Lower lobe of right lung (tissue), 2 donors: ENCODE measurements around the gene COL11A2. TPM values are rescaled to one million over a fixed set of nuclear protein-coding genes. Genes with fewer than 3 reads are reported as not detected.
"Not testable (repeated sequence)": the region's sequence is repeated elsewhere in the genome, so short reads cannot be mapped to it uniquely, and the experiment has no call there.

Experiments used
- ATAC-seq, 2 donors: fragments of 200-7000 bp; cut with Tn5 transposase; one replicate each; pipeline ENCODE4 v1.9.1; 2020 to 2022; ENCODE audit warnings: mild to moderate bottlenecking in 2 of 2, moderate library complexity in 2 of 2
- DNase-seq: peaks from one replicate; pipeline ENCODE4 v3.0.0-alpha.2; 2020
- H3K27ac ChIP-seq: fragments of 200-600 bp; one replicate; pipeline ENCODE4 v1.8.0; 2022
- H3K27me3 ChIP-seq: fragments of 200-600 bp; one replicate; pipeline ENCODE4 v1.8.0; 2022; ENCODE audit warnings: low read depth
- H3K36me3 ChIP-seq: fragments of 200-600 bp; one replicate; pipeline ENCODE4 v1.8.0; 2022; ENCODE audit warnings: mild to moderate bottlenecking
- H3K4me1 ChIP-seq: fragments of 200-600 bp; one replicate; pipeline ENCODE4 v1.8.0; 2022
- H3K4me3 ChIP-seq: fragments of 200-600 bp; one replicate; pipeline ENCODE4 v1.8.0; 2022; ENCODE audit warnings: mild to moderate bottlenecking
- H3K9me3 ChIP-seq: fragments of 200-600 bp; one replicate; pipeline ENCODE4 v1.8.0; 2022
- intact Hi-C: fragments of 100-400 bp; cut with DNase I; formaldehyde crosslinking; loops from one replicate; pipeline ENCODE4 v1.11.0; 2022
- total RNA-seq: library from RNA; stranded (reverse); fragmentation: NEBNext Ultra II Directional; extraction: Animal tissue kit (Norgen Biotek cat#: 25700); gene quantifications from one replicate; pipeline ENCODE4 v1.2.1, GENCODE V29; 2021
- TF ChIP-seq, protein P1 (sequence below): fragments of 200-600 bp; IDR thresholded peaks from one replicate; pipeline ENCODE4 v1.8.0; 2022; ENCODE audit warnings: antibody characterized with exemption, mild to moderate bottlenecking
- donor health status: DM: no; HTN: yes; CAD: no; lungs with severe emphysema.

Gene COL11A2
- total RNA-seq, 1 donor from 2014 or later = 0.77 TPM

DNA sequence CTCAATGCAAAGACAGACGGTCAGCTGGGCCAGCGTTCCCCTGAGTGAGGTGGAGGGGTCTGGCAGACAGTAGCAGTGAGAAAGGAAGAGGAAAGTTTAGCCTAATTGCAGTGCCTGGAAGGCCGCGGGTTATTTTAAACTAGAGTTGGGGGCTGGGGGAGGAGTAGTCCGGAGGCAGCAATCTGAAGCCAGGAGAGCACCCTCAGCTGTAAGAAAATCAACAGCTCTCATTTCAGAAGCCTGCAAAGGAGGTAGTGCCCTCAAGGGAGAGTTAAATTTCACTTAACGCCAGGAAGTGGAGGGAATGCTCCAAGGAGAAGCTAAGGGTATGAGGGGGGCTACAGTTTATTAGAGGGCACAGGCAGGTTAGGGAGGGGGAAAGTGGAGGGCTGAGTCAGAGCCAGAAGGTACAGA, 43.0 kb upstream of the COL11A2 start:
- Histone ChIP-seq H3K4me1 (no peaks in the 10 kb centered on the region), H3K27me3 (peaks cover 18% of the 10 kb centered on the region), H3K36me3 (no peaks in the 10 kb centered on the region), H3K27ac (no peak overlapping the region), H3K4me3 (no peak overlapping the region), H3K9me3 (no peaks in the 10 kb centered on the region)
- no peak for ATAC-seq
- TF ChIP-seq, protein P1, sequence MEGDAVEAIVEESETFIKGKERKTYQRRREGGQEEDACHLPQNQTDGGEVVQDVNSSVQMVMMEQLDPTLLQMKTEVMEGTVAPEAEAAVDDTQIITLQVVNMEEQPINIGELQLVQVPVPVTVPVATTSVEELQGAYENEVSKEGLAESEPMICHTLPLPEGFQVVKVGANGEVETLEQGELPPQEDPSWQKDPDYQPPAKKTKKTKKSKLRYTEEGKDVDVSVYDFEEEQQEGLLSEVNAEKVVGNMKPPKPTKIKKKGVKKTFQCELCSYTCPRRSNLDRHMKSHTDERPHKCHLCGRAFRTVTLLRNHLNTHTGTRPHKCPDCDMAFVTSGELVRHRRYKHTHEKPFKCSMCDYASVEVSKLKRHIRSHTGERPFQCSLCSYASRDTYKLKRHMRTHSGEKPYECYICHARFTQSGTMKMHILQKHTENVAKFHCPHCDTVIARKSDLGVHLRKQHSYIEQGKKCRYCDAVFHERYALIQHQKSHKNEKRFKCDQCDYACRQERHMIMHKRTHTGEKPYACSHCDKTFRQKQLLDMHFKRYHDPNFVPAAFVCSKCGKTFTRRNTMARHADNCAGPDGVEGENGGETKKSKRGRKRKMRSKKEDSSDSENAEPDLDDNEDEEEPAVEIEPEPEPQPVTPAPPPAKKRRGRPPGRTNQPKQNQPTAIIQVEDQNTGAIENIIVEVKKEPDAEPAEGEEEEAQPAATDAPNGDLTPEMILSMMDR = no peak
- no peak for DNase-seq
- intact Hi-C loops = no loop called here

DNA sequence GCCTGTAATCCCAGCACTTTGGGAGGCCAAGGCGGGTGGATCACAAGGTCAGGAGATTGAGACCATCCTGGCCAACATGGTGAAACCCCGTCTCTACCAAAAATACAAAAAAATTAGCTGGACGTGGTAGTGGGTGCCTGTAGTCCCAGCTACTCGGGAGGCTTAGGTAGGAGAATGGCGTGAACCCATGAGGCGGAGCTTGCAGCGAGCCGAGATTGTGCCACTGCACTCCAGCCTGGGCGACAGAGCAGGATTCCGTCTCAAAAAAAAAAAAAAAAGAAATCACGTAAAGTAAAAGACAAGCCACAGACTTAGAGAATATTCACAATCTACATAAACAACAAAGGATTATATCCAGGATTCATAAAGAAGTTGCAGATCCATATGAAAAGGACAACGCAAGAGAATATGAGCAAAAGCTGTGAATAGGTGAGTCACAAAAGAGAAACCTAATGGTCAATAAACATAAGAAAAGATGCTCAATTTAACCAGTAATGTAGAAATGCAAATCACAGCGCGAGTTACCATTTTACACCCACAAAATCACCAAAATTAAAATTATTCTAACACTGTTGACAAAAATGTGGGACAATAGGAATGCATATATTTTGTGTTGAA, 34.3 kb upstream of the COL11A2 start:
- ATAC-seq, H3K36me3 ChIP-seq, H3K27ac ChIP-seq, DNase-seq, intact Hi-C loops, H3K4me1 ChIP-seq, H3K9me3 ChIP-seq, H3K4me3 ChIP-seq: not testable (repeated sequence)
- peaks cover 17% of the 10 kb centered on the region for H3K27me3 ChIP-seq

DNA sequence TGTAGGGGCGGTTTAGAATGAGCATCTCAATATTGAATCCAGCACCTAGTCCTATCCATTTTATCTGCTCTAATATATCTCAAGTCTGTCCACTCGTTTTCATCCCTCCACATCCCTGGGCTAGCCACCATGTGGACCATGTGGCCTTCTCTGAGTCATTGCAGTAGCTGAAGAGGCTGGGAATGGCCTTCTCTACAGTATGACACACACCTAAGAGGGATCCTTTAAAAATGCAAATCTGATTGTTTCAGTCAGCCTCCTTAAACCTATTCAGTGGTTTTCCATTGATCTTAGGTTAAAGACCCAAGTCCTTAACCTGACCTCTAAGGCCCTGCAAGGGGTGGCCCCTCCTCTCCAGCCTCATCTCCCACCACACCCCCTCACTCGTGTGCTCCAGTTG, 25.4 kb upstream of the COL11A2 start:
- H3K27me3 ChIP-seq = peaks cover 17% of the 10 kb centered on the region
- H3K9me3 ChIP-seq = no peaks in the 10 kb centered on the region
- TF ChIP-seq, protein P1 = no peak
- peaks cover 14% of the 10 kb centered on the region for H3K4me1 ChIP-seq
- no peaks in the 10 kb centered on the region for H3K36me3 ChIP-seq
- no peak overlapping the region for H3K27ac ChIP-seq
- DNase-seq (no peak), ATAC-seq (no peak)
- H3K4me3 ChIP-seq = no peak overlapping the region
- intact Hi-C loops = no loop called here

DNA sequence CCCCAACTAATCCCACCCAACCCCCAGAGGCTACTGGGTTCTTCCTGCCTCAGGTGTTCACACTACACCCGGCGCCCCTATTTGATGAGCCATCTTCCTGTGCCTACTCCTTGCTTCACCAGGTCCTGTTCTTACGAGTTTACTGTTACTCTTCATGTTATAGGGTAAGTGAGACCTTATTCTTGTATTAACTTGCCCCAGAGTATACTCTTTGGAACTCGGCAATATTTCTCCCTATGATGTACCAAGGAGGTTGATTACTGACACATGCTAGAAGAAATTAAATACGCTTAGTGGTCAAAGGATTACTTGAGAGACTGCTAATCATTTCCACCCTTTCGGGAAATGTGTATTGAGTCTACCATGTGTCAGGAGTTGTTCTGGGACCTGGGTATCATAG, 25.0 kb upstream of the COL11A2 start:
- DNase-seq = no peak
- H3K27ac ChIP-seq = no peak overlapping the region
- no peak for ATAC-seq
- H3K9me3 ChIP-seq = no peaks in the 10 kb centered on the region
- no peak overlapping the region for H3K4me3 ChIP-seq
- peaks cover 15% of the 10 kb centered on the region for H3K4me1 ChIP-seq
- intact Hi-C loops = no loop called here
- H3K27me3 ChIP-seq = peaks cover 17% of the 10 kb centered on the region
- no peaks in the 10 kb centered on the region for H3K36me3 ChIP-seq
- TF ChIP-seq, protein P1 = no peak

DNA sequence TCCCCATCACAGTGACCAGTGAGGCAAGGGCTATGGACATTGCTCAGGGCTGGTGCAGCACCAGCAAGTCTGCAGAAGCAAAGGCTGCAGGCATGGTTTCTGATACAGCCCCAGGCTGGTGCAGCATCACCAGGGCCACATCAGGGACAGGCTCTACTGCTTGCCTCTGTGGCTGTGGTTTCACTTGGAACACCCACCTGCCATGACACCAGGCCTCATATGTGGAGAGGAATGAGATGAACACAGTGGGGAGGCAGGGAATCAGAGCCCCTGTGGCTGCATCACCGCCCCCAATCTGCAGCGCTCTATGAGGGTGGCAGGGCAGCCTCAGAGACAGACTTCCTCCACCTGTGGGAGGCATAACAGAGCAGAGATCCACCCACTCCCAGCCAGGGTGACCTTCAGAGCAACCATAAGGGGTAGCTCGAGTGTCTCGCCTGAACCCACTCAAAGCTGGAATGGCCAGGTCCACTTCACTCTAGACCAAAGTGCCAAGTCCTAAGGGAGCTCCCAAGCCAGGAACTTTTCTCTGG, 23.9 kb upstream of the COL11A2 start:
- Histone ChIP-seq H3K36me3 (no peaks in the 10 kb centered on the region), H3K9me3 (no peaks in the 10 kb centered on the region), H3K27me3 (peaks cover 8% of the 10 kb centered on the region), H3K4me1 (peaks cover 15% of the 10 kb centered on the region), H3K4me3 (no peak overlapping the region), H3K27ac (no peak overlapping the region)
- ATAC-seq (no peak), DNase-seq (no peak)
- TF ChIP-seq, protein P1 = no peak
- intact Hi-C loops = no loop called here

DNA sequence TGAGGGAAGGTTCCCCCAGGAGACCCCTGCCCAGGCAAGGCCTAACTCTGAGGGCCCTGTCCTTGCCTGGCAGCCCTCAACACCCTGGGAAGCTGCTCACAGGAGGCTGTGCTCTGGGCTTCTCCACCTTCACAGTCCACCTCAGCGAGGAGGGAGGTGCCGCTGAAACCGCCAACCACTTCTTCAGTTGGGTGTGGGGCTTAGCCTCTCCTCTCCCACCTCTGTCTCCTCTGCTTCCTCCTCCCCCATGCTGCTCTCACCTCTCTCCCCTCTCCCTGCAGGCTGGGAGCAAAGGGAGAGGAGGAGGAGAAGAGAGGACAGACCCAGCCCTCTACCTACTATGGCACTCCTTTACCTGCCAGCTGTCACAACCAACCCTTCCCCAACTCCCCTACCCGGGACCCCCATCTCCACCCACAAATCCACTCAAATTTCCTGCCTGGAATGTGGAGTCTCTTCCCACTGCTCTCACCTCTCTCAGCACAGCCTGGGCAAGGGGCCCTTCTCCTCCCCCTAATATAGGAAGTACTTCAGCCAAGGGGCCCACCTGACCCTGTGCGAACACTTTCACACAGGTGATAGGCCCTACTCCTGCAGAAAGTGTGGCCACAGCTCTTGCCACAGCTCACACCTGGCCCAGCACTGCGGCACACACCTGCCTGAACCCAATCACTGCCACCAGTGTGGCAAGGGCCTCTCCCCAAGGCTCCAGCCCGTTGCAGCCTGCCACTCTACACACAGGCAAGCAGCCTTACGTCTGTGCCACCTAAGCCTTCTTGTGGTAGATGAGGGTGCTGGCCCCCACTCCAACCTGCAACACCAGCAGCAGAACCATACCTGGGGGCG, 23.2 kb upstream of the COL11A2 start:
- Histone ChIP-seq H3K4me3 (no peak overlapping the region), H3K9me3 (no peaks in the 10 kb centered on the region), H3K27me3 (peaks cover 6% of the 10 kb centered on the region), H3K27ac (no peak overlapping the region), H3K4me1 (peaks cover 15% of the 10 kb centered on the region), H3K36me3 (peaks cover 5% of the 10 kb centered on the region)
- TF ChIP-seq, protein P1 = no peak
- no peak for ATAC-seq
- DNase-seq = no peak
- intact Hi-C loops = no loop called here
